ENCODE measurements around the gene TMC4.

GRCh38 chr19:54189735-54190502, 17.0 kb upstream of the TMC4 start:
- no peak for TF ChIP-seq CTCF (IDR thresholded peaks at IDR 0.05 in 8 of 11, conservative IDR thresholded peaks at IDR 0.05 in 3 of 11)
- peak; percentile 90 to 94 (median 90) for TF ChIP-seq POLR2AphosphoS5 (IDR thresholded peaks at IDR 0.05)
- TF ChIP-seq POLR2A (IDR thresholded peaks at IDR 0.05) = no peak
